Activated CD4-positive, CD25-positive, alpha-beta regulatory T cell treated with anti-CD3 and anti-CD28 coated beads, Interleukin-2, amount 50 U/mL, for 72 hours (primary cell): Measurements from ENCODE around the gene MTMR11.
"Not testable (repeated sequence)": the region's sequence is repeated elsewhere in the genome, so short reads cannot be mapped to it uniquely, and the experiment has no call there.

Experiments
- DNase-seq: peaks from one replicate; pipeline ENCODE4 v3.0.0; 2021

Gene MTMR11, protein sequence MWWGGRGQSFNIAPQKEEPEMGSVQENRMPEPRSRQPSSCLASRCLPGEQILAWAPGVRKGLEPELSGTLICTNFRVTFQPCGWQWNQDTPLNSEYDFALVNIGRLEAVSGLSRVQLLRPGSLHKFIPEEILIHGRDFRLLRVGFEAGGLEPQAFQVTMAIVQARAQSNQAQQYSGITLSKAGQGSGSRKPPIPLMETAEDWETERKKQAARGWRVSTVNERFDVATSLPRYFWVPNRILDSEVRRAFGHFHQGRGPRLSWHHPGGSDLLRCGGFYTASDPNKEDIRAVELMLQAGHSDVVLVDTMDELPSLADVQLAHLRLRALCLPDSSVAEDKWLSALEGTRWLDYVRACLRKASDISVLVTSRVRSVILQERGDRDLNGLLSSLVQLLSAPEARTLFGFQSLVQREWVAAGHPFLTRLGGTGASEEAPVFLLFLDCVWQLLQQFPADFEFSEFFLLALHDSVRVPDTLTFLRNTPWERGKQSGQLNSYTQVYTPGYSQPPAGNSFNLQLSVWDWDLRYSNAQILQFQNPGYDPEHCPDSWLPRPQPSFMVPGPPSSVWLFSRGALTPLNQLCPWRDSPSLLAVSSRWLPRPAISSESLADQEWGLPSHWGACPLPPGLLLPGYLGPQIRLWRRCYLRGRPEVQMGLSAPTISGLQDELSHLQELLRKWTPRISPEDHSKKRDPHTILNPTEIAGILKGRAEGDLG

DNA sequence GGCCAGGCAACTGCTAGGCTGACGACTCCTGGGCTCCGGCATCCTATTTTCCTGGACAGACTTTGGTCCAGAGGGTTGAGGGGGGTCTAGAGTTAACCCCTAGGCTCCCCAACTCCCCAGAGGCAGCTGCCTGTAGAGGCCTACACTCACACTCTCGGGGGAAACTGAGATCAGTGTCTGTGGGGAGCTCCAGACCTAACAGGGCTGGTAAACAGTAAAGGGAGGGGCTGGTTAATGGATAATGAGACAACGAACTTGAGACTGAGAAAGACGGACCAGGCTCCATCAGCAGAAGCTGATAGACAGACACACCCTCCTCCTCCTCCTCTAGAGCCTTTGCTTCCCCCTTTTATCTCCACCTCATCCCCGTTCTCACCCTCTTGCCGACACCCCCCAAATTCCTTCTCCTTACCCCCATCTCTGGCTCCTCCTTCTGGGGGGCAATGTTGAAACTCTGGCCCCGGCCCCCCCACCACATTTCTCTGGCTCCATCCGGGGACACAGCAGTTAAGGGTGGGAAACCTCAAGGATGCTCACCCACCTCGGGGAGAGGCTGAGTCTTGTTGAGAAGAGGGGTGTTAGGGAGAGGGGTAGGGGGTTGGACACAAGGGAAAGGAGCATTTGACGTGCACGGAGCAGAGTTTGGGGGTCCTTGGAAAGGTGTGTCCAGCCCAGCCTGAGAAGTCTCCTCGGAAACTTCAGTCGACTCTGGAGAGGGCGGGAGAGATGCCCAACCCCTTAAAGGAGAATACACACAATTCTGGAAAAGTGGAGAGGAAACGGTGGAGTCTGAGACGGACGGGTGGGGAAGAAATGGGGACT, at the start of gene MTMR11:
TSS of gene MTMR11 (minus strand) at position 710 of the 822 bp plus-strand sequence. CDS start at position 478, 232 bp downstream.
- DNase-seq: no peak

DNA sequence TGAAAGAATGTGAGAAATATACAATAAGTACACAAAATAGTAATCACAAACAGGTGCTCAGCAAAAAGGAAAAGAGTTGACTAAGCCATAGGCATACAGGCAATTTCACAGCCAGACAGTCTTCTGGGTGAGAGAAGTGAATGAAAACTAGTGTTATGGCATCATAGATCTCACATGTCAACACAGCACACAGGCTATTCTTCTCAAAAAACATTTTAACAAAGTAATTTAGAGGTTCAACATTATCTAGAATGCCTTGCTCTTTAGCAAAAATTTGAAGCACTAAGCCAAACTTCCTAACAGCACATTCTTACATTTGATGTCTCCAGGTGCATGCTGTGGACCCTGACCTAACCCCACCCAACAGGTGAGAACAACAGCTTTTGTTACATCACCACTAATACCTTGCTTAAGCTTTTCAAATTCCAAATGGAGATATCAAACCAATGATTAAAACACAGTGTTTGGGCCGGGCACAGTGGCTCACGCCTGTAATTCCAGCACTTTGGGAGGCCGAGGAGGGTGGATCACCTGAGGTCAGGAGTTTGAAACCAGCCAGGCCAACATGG, 43.4 kb upstream of the MTMR11 start:
- no peak for DNase-seq

DNA sequence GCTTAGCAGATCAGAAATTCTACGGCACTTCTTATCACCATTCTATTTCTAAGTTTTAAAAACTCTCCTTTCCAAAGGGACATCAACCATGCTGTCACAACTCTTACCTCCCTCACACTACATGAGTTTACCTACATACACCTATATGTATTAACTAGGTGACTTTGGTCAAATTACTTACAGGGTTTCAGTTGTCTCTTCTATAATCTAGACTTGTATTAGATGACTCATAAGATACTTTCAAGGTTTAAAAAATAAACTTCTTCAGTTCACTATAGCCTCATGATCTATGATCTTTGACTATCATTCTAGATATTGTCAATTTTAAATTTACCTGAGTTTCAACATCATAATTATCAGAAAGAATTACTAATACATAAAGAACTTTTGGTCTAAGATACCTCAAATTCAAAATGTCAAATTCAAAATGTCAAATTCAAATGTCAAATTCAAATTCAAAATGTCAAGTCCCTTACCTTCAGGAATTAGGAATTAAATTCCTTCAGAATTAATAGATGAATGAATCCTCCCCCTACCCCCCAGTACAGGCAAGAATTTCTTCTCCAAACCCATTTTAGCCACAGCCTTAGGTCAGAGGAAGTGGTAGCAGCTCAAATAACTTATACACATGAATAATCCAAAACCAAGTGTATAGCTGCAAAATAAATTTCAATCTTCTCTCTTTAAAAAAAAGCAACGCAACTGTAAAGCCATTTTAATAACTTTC, 42.7 kb upstream of the MTMR11 start:
- no peak for DNase-seq

DNA sequence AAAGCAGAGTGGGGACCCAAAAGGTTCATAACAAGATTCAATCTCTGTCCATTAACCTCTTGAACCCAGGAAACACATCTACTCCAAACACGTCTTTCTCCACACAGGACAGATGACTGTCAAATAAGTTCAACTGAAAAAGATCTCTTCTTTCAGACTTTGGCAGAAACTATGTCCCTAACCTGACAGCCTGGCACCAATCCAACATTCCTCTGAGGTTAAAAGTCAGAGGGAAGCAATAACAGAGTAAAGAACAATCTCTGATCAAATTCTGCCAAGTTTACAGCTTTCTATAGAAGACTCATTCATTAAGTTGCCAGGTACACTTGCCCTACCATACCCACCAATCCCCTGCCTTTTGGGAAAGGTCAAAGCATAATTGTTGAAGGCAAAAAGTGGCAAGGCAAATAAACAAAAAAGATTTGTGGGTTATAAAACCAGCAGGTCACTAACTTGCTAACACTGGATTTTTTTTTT, 41.9 kb upstream of the MTMR11 start:
- no peak for DNase-seq

DNA sequence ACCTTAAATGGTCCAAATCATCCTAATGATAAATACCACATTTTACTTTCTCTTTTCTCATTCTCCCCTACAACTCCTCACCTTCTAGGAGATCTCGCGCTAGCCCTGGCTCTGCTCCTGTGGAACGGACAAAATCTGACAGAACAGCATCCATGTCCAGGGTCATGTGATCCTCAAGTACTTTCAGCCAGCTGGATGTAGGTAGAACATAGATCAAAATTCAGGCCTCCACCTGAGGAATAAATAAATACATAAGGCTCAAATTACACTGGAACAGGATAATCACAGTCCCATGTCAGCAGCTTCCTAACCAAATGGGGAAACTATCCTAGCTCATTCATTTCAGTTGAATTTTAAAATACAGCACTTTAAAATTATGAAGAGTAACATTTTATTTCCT, 40.7 kb upstream of the MTMR11 start:
- no peak for DNase-seq

DNA sequence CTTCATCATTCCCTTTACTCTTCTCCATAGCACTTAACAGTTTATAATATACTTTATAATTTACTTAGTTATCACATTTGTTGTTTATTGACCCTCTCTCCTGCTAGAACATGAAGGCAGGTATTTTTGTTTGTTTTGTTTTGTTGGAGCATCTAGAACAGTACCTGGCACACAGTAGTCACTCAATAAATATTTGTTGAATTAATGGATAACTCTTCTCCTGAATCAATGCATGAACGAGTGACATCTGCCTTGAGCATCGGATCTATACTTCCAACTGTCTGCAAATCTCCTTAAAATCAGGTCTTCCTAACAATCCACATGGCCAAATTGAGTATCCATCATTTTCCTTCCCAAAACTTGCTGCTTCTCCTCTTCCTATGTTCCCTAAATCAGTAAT, 35.9 kb upstream of the MTMR11 start:
- DNase-seq: no peak

DNA sequence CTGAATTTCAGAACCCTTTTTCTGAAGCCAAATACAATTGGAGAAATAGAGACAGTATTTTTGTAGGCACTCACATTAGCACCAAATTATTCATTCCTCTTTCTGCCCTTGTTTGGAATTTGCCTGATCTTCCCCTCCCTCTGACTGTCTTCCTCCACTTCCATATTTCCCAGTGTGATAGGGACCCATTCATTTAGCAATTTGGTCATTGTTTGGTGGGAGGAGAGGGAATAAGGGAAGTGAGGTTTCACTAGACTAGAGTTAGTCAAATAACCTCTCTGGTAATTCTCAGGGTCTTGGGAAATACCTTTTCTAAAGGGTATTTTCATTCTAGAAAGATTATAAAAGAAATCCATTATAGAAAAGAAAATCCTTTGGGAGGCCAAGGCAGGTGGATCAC, 31.0 kb upstream of the MTMR11 start:
- DNase-seq: no peak

DNA sequence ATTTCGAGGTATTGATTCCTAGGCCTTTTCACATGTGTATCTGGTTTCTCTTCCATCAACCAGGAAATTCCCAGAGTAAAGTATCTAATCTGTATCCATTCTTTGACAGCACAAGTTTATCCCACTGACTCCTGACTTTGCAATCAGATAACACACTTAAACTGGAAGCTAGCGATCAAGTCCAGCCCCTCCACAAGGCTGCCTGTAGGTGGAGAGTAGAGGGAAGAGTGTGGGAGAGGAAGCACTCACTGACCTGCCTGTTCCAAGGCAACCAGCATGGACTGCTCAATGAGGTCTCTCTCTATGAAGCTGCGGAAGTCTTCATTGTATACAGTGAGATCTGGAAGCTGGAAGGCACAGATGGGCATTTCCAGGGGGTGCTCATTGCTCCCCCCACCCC, 30.4 kb upstream of the MTMR11 start:
- DNase-seq: no peak

DNA sequence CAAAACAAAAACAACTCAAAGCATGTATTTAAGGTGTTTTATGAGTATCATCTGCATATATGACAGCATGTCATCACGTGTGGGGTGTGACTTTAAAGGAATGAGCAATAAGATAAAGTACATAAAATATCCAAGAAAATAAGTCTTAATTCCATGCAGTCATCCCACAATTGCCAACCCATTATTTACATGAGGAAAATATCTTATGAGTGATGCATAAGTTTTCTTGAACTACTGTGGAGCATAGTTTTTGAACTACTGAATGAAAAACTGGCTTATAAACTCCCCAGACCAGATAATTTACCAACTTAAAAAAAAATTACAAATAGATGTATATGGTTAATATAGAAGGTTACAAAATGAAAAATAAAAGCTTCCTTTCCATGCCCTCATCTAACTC, 29.7 kb upstream of the MTMR11 start:
- DNase-seq: no peak

DNA sequence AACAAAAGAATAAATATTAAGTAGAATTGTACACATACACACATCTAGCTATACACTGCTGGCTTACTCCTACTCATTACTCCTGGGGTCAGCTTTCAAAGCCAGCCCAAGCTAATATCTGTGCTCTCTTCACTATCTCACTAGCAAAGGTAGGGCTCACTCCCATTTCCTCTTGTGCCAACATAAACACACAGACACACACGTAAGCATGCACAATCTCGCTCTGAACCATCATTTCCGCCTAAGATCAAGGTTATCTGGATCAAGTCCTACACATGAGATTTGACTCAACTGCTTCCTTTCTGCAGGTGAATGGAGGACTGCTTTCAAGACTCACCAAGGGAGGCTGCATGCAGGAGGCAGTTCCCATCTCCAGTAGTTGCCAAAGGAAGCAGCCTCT, 28.8 kb upstream of the MTMR11 start:
- DNase-seq: no peak

DNA sequence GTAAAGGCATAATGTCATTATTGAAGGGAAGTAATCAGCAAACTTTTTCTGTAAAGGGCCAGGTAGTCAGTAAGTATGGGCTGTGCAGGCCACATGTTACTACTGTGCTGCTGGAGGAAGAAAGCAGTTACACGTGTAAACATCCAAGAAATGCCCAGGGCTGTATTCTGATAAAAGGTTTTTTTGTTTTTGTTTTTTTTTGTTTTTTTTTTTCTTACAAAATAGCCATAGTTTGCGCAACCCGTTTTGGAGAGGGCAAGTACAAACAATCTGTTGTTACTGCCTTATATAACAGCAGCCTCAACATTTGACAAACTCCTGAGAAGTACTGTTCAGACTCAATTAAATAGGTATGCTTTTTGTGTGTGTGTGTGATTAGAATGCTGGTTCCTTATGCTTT, 26.7 kb upstream of the MTMR11 start:
- no peak for DNase-seq

DNA sequence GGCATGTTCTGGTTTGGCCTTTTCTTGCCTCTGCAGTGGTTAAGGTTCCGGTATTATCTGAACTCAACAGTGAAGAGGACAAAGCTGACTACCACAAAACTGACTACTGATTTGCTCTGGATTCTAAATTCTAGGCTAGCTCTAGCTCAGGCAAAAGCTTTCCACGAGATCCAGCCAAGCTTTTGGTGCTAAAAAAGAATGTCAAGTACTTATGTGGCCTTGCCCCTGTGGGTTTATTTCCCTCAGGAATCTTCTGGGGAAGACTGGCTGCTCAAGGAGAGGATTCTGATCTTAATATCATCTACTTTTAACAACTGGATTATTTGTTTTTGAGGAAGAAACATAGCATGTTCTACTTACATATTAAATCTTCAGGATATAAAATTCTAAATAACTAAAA, 26.1 kb upstream of the MTMR11 start:
- DNase-seq: no peak

DNA sequence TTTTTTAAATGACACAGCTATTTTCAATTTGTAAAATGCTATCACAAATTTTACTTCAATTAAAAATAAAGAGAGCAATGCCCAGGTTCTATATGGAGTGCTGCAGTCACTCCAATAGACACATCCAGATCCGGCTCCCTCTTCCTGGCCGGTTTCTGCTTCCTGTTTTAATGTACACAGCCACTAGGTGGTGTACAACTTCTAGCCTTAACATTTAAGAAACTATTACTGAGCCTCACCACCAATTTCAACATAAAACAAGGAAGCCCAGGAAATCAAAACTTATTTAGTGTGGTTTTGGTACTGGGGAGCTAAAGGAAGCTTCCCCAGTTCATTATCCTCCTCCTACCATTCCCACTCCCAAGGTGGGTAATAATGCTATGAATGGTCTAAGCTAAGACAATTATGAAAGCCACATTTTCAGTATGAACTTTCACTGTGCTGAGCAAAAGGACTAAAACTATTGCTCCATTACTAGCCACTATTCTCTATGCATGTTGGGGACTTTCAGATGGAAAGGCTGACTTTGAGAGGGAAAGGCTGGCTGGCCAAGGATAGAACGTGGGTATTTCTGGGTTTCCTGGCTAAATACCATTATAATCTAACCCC, 25.5 kb upstream of the MTMR11 start:
- DNase-seq: no peak

DNA sequence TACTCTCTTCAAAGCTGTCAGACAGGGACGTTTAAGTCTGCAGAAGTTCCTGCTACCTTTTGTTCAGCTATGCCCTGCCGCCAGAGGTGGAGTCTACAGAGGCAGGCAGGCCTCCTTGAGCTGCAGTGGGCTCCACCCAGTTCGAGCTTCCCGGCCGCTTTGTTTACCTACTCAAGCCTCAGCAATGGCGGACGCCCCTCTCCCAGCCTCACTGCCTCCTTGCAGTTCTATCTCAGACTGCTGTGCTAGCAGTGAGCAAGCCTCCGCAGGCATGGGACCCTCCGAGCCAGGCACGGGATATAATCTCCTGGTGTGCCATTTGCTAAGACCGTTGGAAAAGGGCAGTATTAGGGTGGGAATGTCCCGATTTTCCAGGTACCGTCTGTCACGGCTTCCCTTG, 20.9 kb upstream of the MTMR11 start:
- not testable (repeated sequence) for DNase-seq

DNA sequence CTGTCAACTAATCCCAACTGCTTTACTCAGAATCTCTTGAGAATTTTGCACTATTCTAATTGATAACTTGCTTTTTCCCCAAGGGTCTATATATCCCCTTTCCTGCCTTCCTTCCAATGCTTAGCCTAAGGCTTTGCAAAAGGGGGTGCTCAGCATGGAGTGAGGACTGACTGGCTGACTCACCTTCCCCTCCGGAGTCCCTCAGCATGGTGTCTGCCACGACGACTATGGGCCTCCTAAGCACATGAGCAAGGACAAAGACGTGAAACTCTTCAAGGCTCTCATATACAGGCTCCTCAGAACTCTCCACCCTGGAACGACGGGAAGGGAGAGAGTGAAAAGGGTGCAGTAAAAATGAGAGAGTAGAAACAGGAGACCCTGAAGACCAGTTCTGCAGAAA, 13.2 kb upstream of the MTMR11 start:
- DNase-seq: no peak

DNA sequence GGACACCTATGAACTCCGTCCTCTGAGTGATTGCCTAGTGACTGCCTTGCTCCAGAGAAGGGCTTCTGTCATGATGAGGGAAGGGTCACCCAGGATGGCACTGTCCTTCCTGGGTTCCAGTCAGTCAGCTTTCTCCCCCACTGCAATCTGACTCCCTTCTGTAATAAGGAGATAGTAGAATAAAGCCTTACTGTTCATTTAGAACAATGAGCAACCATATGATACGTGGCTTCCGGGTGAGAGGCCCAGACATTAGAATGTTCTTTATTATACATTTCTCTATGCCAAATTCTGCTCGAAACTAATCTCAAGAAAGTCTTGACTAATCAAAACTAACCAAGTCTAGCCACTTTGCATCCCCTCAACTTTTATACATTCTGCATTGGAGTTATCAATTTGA, 8.5 kb upstream of the MTMR11 start:
- DNase-seq: no peak

DNA sequence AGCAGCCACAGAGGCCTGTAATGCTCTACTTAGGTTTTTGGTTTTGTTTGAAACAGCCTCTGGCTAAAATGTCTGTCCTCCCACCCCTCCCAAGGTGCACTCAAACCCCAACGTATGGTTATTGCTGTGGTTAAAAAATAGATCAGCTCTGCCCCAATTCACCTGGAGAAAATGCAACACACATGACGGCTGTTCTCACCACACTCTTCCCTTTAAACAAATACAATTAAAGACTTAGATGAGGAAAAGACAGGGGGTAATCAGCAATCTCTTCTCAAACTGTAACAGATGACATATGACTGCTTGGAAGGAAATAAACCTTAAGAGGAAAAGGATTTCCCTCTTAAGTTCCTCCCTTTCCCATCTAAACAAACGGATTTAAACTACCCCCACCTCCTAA, 6.2 kb upstream of the MTMR11 start:
- DNase-seq: no peak

DNA sequence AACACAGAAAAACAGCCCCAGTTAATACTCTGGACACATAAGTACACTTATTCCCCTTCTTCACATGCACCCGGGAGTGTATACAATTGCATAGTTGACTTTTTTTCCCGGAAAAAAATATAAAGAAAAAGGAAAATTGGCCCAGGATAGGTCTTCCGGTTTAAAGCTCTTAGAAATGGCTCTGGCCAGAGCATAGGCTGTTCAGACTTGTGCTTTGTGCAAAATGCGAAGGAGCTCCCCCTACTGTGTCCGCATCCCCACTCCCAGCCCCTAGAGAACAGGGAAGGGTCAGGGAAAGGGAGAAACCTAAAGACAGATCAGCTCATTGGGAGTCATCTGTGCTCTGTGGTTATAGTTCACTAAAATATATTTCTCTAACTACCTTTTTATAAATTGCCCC, 5.5 kb upstream of the MTMR11 start:
- DNase-seq: no peak

DNA sequence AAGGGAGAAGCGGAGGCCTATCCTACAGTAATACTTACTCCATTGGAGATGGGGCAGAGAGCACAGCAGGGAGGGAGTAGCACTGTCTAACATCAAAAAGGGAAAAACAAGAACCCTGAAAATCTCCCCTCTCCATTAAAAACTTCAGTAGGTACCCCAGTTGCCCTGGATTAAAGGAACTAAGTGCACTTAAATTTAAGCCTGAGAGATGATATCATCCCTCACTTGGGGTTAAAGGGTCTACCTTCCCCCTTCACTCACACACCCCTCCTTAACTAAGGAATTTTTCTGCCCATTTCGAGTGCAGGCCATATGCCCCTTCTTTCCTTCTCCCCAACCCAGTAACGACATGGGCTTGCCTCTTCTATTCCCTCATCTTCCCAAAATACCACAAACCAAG, 3.7 kb upstream of the MTMR11 start:
- no peak for DNase-seq

DNA sequence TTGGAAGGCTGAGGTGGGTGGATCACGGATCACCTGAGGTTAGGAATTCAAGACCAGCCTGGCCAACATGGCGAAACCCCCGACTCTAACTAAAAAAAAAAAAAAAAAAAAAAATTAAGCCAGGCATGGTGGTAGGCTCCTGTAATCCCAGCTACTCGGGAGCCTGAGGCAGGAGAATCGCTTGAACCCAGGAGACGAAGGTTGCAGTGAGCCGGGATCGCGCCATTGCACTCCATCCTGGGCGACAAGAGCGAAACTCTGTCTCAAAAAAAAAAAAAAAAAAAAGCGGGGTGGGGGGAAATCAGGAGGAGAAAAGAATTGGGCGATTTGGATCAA, 2.0 kb upstream of the MTMR11 start:
- not testable (repeated sequence) for DNase-seq

DNA sequence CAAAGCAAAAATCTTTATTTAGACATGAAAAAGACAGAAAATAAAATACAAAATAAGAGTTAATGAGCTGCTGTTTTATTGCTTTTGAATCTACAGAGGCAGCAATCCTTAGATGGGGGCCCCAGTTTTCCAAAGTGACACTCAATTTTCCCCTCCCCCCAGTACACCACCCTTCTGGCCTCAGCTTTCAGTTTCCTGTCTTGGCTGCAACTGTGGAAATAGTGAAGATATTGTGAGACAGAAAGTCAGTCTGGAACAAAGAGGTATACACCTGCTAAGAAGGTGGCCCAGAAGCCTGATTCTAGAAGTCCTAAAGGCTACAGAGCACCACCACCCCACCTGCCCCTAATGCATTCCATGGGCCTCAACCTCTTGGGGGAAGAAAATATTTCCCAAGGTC, 1.1 kb upstream of the MTMR11 start:
- DNase-seq: no peak
